ENCODE data around the gene PPARGC1A.

PPARGC1A gene

DNA sequence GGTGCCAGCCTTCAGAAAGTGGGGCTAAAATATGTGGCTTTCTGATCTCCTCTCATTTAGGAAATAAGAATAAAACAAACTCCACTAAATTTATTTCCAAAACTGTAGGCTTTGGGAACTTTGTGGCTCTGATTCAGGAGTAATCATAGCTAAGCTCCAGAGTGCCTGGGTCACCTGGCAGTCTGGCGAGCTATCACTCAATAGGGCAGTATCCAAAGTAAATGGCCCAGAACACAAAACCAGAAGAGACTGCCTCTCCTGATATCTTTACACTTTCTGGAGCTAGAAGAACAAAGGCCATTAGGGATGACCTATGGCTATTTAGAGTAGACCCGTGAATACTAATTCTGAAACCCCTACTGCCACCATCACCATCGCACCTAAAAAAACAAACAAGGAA lies 17.0 kb upstream of the PPARGC1A start:
- no peak for DNase-seq (ENCODE audit: low spot score)

DNA sequence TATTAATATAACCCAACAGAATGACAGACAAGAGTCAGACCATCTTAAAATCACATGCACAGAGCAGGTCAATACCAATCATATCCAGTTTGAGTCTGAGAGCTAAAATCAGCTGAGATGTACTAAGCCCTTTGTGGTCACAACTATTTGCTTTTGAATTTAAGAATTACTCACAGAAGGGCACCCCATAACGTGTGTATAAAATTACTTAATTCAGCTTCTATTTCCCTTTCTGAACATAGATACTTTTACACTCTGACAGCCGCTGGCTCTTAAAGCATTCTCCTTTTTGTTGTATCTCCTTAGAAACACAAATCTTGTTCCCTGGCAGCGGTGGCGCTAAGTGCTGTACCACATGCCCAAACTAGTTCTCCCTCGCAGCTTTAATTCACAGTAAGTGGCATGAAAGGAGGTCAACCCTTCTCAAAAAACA lies 14.8 kb upstream of the PPARGC1A start:
- DNase-seq (ENCODE audit: low spot score), result no peak

DNA sequence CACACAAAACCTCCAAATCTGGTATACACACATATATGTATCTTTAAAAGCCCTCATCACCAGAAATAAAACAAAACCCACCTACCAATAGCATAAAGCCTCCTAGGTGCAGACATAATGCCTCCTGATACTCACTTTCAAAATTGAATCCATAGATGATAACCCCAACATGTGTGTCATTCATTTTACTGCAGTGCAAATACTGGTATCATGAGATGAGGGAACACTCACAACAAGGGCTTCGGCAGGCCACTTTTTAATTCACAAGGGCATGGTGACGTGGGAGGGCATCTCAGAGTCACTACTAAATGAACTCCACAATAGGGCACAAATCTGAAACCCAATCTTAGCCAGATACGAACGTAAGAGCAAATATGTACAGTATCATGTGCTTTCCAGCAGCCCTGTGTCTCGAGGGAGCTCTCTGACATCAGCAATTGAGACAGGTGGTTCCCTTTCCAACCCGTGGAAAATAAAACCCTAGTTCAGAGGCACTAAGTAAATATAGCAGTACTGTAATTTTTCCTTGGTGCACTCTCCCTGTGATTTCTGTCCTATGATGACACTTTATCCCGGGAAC lies 14.1 kb upstream of the PPARGC1A start:
- DNase-seq (ENCODE audit: low spot score), result no peak

DNA sequence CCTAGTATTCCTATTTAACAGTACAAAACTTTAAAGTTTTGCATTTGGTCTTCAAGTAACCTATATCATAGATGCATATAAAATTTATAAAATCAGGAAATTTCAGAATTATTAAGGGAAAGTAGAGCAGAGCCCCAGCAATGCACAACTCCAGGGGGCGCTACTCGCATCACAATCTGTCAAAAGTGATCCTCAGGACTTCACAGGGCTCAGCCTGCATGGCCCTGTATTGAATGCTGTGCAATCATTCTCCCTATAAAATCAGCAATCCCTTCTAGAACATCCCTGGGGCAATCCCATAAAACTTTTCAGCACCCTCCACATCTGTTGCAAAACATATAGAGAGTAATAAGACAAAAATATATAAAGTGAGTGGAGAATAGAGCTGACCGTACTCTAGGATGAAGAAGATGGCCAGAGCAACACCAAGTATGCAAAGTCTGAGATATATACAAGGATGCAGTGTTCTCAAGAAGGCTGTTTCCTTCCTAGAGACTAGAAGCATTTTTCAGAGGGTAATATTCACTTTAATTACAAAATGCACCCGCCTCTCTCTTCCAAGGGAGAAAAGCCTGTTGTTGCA lies 12.5 kb upstream of the PPARGC1A start:
- DNase-seq (ENCODE audit: low spot score), result no peak

DNA sequence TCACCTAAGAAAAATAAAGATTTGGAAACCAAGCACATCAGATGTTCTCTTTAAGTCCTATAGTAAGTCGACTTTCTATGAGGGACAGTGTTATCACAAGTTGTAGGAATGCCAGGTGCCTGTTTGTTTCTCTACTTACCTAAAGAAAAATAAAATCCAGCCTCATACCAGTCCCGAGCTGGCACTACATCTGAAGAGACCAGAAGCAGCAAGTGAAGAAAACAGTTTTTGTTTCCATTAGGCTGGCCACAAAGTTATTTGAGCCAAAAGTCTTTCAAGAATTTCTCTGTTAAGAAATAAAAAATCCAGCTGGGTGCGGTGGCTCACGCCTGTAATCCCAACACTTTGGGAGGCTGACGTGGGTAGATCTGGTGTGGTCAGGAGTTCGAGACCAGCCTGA lies 10.8 kb upstream of the PPARGC1A start:
- no peak for DNase-seq (ENCODE audit: low spot score)

DNA sequence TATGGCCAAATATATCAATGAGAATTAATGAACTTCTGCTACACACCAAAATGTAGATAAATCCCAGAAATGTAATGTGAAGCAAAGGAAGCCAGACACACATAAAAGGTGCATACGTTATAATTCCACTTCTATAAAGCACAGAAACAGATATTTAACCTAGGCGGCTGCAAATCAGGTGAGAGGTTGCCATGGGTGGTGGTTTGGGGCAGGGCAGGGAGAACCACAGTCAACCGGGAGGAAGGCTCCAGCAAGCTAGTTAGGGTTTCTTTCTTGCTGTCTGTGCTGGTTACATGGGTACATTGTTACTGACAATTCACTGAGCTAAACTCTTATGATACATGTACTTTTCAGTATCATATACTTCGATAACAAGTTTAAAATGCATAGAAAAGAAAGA lies 9.7 kb upstream of the PPARGC1A start:
- DNase-seq (ENCODE audit: low spot score), result no peak

DNA sequence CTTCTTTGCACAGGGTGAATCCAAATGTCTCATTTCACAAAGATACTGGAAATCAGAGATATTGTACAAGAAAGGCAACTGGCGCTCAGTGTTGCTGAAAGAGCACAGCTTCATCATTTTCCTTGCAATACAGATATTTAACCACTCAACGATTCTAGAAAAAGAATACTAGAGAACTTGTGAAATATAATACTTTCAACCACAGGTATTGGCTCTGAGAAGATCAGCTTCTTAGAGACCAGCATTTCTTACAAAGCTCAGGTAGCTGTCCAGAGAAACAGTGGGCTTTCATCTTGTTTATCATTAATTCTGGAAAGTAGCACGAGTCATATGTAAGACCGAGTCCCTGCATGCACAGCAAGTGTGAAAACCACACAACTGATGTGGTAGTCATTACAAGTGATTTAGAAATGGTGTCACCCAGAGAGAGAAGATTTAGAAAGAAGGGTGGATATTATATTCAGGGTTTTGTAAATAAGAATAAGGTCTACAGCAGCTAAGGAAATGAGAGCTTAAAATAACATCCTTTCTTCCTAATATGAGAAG lies 7.8 kb upstream of the PPARGC1A start:
- DNase-seq (ENCODE audit: low spot score), result no peak

DNA sequence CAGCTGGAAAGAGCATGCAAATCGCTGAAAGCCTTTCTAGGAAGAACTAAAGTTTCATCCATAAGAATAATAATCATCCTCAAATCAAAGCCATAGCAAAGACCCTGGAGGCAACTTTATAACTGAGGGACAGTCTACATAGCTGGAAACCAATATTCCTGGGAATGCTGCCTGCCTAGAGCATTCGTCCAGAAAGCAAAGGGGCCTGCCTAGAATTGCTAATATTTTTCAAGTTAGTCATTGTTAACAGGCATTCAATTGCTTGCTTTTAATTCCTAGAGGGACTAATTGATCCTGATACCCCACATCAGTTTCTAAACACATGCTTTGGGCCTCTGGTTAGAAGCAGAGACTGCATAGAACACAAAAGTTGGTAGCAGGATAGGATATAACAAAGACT lies 4.2 kb upstream of the PPARGC1A start:
- no peak for DNase-seq (ENCODE audit: low spot score)

DNA sequence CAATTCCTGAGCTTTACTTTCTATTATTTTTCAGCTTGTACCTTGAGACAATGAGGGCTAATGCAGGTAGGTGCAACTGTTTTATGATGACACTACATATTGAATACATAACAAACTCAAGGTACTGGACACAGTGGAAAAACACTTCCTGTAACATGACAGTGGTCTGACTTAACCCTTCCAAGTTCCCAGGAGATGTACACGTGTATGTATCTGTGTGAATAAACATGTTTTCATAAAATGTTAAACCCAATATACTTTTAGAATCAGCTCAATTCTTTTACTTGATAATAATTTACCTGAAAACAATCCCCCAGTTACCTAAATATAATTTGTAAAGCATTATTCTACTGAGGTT lies 1.2 kb upstream of the PPARGC1A start:
- DNase-seq (ENCODE audit: low spot score), result no peak

DNA sequence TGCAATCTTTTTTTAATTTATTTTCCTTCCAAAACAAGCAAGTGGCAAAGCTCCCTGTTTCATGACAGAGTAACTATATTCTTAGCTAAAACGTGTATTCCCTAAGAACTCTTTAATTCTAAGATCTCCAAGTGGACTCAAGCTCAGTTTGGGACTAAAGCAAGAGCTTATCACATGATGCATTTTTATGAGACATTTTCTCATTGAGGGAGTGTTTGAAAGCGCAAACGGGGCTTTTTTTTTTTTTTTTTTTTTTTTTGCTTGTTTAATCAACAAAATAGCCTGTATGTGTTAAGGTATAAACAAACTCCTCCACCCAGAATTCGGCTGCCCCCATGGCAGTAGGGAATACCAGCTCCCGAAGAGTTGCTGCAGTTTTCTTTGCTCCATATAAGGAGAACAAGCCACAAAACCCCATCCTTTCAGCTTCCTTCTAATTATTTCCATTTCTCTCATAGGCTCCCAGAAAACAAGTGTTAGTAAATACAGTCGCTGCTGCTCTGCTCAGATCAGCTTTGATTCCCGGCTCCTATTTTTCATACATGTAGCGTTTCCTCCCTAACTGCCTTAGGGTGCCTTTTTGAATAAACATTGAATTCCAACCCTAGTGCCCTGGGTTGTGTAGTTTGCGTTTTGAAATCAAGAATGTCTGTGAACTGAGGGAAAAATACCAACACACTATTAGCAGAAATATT lies 669 bp upstream of the PPARGC1A start:
- no peak for DNase-seq (ENCODE audit: low spot score)

DNA sequence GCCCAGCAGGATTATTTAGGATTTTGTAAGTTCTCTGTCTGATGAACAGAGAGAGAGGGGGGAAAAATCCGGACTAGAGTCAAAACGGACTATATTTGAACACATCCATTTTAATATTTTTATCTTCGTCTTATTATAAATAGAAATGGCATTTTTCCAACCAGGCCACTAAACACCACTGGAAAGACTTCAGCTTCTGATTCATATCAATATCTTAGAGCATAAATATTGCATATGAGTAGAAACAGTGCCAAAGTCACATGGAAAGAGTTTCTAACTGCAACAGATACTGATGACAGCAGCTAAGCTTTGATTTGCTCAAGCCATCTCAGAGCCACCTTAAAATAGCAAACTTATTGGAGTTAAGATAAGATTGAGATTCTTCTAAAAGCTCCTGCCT lies 456 bp downstream of the PPARGC1A start:
- no peak for DNase-seq (ENCODE audit: low spot score)

DNA sequence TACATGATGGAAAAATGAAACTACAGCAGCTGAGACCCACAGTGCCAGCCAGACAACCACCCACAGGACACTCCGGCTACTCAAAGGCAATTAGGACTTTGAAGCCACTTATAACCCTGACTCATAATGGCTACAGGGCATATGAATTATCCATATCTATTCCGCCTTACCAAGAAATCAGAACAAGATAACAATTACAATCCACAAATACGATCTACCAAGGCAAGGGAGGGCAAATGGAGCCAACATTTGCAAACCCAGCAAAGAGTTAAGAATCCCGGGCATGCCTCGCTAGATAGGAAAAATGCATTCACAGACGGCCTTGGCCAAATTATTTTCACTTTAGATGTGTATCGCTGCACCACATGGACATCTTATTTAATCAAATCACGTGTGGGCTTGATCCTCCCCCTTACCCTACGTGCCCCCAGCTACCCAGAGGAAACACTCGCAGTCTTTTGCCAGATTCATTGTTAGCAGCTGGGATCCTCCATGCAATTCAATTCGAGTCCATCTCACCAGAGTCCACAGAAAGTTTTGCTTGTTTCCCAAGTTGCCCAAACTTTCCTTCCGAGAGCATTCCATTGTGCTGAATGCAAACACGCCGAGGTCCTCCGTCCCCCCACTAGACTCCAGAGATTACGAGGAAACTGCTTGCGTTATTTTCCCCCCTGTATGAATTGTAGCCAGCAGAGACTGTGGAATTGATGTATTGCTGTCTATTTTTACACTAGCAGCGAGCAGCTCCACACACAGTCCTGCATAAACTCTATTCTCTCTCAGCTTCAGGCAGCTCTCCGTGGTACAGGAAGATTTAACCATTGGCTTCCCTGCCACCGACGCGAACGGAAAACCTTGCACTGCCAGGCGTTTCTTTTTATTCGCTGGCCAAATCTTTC lies 1.2 kb downstream of the PPARGC1A start:
- no peak for DNase-seq (ENCODE audit: low spot score)

DNA sequence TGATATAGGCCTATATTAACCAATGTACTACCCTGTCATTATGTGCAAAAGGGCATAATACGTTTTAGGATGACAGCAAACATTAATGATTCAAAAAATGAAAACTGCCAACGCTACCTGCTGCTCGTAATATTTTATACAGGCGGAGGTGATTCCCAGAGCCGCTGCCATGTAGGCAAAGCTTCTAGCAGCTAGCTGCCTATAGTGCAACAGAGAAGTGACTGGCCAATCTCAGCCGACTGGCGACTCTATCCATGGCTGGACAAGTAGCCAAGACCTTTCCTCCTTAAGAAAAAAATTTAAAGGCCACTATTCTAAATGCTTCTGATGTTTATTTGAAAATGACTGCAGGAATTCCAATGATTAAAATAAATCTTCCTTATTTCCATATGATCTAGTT lies 1.9 kb downstream of the PPARGC1A start:
- DNase-seq (ENCODE audit: low spot score), result no peak

DNA sequence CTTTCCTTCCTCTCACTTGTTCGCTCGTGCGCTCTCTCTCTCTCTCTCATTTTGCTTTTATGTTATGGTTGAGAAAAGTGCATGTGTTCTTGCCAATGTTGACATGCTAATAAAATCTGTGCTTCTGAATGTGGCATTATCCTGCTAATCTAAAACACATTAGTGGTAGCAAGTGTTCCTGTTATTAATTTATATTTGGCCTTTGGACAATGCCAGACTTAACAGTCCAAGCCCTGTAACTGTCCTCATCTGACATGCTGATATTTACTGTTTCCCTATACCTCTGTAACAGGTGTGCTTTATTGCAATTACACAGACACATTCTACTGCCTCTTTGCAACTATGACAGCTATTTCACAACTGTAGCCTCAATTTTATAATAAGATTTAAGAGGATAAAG lies 2.7 kb downstream of the PPARGC1A start:
- DNase-seq (ENCODE audit: low spot score), result no peak

DNA sequence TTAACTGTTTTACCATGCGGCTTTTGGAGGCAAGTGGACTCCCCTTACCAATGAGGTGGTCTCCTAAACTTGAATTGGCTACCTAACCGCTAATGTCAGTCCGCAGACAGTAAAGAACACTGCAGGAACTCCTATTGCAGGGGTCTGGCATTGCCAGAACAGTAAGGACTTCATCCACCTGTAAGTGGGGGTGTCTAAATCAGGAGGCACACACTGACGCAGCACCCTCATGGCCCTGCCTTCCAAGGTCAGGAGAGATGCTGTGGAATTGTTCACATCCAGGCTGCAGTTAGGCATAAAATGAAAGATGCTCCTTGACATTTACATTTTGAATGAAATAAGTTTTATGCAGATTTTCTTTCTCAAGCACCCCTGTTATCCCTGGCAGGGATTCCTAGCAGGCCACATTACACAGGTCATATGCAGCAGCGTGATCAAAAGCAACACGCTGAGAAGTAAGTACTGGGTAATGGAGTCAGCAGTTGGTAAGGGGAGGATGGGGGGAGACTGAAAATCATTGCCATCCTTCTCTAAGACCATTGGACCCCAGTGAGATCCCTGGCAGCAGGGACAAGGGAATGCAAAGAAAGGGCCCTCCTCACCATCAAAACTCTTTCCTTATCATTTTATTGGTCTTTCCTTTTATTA lies 3.8 kb downstream of the PPARGC1A start:
- no peak for DNase-seq (ENCODE audit: low spot score)

DNA sequence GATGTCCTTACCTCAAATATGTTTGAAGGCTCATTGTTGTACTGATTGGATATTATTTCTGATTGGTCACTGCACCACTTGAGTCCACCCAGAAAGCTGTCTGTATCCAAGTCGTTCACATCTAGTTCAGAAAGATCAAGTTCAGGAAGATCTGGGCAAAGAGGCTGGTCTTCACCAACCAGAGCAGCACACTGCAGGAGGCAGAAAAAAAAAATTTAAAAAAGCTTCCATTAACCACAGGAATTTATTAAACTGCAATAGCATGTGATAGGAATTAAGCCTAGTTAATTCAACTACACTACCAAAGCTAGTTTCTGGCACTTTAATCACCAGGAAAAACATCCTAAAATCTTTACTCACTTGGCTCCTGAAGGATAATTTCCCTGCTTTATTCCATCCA lies 5.1 kb downstream of the PPARGC1A start:
- no peak for DNase-seq (ENCODE audit: low spot score)

DNA sequence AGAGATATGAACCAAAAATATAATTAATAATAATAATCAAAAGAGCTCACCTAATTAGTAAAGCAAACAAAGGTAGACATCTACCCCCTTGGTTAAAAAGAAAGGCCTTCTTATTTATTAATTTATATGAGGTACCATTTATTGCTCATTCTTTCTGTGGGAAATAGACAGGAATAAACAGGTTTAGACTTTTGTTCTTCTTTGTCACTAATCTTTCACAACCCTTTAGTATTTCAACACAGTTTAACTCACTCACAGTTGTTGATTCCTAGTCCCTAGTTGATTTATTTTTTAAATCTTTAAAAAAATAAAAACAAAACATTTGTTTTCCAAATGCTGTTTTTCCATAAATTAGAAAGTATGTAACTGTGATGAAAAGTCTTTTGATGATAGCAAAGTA lies 5.6 kb downstream of the PPARGC1A start:
- no peak for DNase-seq (ENCODE audit: low spot score)

DNA sequence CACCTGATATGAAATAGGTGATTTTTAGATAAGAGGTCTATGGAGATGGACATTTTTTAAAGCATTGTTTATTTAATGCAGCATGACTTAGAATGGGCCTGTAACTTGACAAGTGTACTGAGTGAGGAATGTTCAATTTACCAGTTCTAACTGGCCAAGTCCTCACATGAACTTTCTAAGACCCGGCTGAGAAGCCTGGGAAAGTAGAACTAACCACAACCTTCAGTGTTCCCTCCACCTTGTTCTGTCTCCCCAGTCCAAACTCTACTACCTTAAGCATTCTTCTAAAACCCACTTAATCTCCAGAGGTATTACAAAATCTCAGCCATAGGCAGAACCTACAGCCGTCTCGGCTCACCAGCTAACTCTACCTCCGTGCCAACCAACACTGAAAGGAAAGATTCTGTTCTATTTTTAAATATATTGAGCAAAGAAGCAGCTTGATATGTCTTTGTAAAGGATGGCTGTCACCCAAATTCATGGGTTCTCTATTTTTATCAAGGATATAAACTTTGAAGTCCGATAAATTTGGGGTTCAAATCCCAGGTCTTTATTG lies 6.8 kb downstream of the PPARGC1A start:
- DNase-seq (ENCODE audit: low spot score), result no peak

DNA sequence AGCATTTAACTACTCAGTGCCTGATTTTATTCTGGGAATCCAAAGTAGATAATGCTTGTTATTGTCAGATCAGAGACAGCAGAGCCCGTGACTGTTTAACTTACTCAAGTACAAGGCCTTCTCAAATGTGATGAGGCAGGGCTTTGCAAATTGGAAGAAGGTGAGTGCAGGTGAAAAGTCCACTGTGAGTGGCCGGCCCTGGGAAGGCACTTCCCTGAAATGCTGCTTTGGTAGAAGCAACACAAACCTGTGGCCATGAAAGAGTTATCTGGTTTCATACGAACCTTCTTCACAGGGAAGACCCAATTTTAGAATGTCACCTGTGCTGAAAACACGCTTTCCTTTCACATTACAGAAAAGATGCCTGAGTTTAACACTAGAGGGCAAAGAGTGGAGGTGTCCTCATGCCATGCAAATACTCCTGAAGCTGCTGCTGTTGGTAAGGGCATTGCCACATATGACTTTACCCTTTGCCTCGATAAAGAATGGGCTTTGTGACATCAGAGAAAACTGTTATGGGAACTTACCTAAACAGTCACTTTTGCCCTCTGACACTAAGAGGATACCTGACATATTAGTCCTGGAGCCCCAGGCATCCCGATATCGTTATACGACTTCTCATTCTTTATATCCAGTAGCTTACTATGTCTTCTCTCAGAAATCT lies 8.0 kb downstream of the PPARGC1A start:
- no peak for DNase-seq (ENCODE audit: low spot score)

DNA sequence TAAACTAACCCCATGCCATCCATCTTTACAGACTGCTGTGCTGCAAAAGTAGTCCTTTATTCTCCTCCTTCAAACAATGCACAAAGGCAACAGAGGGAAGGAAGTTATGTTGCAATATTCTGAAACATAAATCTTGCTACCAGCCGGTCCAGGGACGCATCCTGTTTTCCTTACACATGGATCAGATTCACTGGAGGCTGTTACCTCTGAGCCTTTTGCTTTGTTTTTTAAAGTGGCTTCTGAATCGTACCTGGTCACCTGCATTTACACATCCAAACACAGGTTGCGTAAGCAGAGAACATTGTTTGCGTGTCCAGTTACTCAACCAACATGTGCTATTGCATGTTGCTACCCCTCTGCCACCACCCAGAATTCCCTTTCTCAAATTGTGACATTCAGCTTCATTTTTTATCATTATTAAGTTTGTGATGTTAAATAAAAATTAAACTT lies 8.8 kb downstream of the PPARGC1A start:
- no peak for DNase-seq (ENCODE audit: low spot score)
